NCI-H345 treated with DMSO at 0.1 percent for 48 hours (cell line): ENCODE data around the gene COL17A1.

Source experiments
- DNase-seq: peaks from one replicate; lab custom pipeline; 2025; ENCODE audit not compliant: unreplicated experiment; lab: John Stamatoyannopoulos, UW

The COL17A1 gene

GRCh38 chr10:104098358-104098925 lies 12.8 kb upstream of the COL17A1 start:
- no peak for DNase-seq

- DNase-seq: no peak
Observed at GRCh38 chr10:104096692-104097091, 11.0 kb upstream of the COL17A1 start.

- DNase-seq: no peak
Observed at GRCh38 chr10:104092749-104093148, 7.1 kb upstream of the COL17A1 start.

DNA sequence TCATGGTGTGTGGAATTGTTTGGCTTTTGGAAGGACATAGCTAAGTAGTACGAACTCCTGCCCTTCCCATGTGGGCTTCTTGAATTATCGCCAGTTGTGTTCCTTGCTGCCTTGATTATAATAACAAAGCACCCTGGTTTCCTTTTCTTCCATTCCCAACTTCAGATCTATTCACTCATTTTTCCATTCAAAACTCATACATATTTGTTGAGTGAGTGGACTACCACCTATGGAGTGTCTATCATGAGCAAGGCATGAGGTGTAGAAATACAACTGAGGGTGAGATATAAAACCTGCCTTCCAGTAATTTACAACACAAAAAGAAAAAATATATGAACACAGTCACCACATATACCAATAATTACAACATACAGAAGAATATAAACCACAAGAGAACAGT lies 4.9 kb upstream of the COL17A1 start:
- no peak for DNase-seq

DNA sequence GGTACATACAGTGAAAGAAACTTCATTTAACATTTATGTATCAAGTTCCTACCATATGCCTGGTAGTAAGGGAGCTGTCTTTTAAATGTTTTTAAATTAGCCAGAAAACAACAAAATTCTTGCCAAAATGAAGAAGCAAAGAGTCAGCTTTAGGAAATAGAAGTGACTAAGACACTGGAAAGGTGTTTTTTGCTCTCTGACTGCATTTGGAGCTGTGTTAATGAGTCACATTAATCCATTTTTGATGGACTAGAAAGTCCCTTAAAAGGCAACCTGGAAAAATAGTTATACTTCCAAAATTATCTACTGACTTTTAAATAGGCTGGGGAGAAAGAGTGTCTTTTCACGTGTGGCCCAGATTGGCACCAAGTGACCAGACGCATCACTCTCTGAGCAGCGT lies 3.9 kb upstream of the COL17A1 start:
- DNase-seq: no peak

- no peak for DNase-seq
Observed at GRCh38 chr10:104088239-104088638, 2.6 kb upstream of the COL17A1 start.

DNA sequence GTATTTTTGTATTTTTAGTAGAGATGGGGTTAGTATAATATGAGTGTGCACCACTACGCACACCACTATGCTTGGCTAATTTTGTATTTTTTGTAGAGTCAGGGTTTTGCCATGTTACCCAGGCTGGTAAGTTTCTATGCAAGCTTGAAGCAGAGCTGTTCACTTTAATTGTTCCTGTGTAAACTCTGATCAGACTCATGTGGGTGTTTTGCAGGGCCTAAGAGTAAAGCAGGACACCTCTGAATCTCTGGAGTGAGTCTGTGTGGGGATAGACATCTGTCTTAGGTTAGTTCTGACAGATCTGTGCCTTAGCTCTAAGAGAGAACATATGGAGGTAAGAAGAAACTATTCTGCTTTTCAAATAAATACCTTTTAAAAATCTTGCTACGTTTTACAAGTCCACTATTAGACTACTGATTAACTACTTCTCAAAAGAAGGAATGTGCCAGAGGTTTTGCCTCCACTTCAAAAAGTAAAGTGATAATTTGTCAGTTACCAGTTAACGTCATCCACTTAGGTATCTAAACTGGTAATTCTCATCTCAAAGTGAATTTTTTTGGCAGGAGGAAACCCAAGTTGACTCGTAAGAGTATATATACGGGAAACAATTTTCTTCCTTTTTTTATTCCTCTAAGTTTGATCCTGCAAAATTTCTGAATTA lies 1.1 kb downstream of the COL17A1 start:
- DNase-seq: no peak

DNA sequence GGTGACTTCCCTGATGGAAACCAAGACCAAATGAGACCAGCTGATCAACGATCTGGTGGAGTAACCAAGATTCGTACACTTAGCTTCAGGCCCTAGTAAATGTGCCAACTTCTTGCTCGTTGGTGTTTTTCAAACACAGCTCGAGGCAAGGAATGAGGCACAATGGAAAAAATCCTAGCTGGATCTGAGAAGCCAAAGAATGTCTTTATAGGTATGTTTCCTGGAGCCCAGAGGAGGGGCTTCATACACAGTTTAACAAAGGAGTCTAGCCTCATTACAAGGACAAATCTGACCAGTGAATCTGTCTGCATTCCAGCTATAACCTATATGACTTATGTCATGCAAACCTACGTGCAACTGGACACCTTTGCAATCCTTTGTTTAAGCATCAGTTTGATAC lies 3.7 kb downstream of the COL17A1 start:
- DNase-seq: no peak

DNA sequence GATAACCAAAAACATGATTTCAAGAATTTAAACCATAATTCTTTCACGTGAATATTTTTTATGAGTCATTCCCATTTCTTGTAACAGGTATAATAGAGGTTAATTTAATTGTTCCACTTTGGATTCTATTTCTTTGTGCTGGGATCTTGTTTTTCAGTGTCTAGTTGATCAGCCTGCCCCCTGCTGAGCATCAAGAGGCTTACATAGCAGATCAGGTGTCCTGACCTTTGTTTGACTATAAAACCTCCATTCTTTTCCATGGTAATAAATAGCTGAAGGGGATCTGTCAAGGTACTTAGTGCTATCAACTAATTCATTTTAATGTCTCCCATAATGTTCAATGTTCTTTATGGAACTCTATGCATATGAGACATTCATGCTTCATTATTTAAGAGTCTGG lies 4.9 kb downstream of the COL17A1 start:
- peak; percentile 6 for DNase-seq

- DNase-seq: no peak
Observed at GRCh38 chr10:104077663-104078151, 8.0 kb downstream of the COL17A1 start.

- DNase-seq: peak; percentile 29
Observed at GRCh38 chr10:104077247-104077646, 8.4 kb downstream of the COL17A1 start.

DNA sequence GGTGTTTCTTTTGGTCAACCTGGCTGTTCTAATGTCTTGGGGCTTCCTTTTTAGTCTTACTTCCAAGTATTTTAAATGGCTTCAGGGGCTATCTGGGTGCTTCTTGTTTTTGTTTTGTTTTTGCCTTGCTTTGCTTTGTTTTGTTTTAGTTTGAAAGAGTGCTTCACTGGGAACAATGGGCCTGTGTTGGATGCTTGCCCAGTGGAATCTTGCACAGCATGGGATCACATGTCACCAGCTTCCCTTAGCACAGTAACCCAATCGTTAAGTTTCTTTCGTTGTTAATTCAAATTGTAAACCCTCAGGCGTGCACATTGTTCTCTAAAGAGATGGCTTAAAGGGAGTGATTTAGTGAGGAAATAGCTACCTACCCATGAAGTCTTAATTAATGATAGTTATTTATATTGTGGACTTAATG lies 8.9 kb downstream of the COL17A1 start:
- DNase-seq: peak; percentile 83

DNA sequence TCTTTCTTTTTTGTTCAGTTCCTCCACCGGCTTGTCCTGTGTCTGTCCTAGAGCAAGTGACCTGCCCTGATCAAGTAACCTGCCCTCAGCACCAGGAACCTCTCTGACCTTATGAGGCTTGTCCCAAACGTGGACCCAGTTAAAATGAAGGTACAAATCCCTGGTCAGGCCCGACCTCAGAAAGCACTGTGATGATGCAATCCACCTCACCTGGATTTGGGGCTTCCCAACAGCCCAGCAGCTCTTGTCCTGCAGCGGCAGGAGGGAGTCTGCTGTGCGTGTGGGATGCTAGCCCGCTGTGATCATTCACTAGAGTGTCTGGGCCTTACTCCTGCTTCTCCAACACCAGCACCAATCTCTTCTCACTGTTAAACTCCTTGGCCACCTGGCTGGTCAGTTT lies 11.2 kb downstream of the COL17A1 start:
- DNase-seq: no peak

DNA sequence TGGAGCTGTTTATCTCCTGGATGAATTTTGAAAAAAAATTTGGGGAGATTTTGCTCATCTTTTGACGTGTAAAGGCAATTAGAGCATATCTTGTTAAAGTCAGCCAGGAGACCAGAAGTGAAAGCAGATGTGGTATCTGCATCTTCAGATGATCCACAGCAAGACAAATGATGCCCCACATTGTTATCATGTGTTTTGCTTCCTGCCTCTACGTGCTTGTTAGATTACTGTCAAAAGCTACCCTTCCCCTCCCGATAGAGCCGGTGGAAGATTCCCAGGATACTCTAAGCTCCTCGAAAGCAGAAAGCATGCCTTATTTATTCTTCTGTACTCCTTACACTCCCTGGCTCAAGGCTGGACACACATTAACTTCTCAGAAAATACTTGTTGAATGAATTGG lies 12.9 kb downstream of the COL17A1 start:
- DNase-seq: no peak

DNA sequence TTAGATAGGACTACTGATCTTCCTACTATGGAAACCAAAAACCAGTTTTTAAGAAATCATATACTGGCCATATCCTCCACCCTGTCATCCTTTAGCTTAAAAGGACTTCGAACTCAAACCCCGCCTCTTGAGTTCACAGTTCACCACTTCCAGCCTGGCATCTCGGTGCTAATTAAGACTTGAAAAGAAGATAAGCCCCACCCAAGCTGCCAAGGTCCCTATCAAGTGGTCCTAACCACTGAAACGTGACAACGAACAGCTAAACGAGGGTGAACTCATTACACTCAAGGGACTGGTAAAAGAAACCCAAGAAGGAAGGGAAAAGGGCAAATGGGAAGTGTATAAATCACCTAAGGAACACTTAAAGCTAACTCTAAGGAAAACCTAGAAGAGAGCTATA lies 16.1 kb downstream of the COL17A1 start:
- no peak for DNase-seq

DNA sequence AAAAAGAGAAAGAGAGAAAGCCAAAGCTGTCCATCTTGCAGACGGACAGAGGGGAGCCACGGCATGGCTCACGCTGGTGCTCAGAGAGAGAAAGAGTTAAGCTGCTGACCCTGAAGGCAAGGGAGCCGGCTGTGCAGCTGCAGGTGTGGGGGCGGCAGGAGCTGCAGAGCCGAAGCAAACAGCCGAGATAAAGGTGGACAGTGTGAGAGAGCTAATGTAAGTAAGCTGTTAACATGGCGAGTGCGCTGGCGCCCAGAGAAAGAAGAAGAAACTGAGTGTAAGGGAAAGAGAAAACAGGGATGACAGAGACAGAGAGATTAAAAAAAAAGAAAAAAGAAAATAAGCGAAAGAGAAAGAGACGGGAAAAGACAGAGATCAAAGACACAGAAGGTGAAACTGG lies 18.2 kb downstream of the COL17A1 start:
- DNase-seq: no peak

DNA sequence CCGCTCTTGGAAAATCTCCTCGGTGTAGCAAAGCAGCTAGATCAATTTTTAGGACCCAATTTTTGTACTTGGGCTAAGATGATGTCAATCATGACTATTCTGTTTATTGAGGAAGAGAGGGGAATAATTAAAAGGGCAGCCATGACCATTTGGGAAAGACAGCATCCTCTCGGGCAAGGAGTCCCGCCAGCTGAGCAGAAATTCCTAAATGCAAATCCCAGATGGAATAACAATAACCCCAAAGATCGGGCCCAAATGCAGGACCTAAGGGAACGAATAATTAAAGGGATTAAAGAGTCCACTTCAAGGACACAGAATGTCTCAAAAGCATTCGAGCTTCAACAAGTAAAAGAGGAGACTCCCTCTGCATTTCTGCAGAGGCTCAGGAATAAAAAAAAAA lies 18.7 kb downstream of the COL17A1 start:
- no peak for DNase-seq

- no peak for DNase-seq
Observed at GRCh38 chr10:104065748-104066147, 19.9 kb downstream of the COL17A1 start.

DNA sequence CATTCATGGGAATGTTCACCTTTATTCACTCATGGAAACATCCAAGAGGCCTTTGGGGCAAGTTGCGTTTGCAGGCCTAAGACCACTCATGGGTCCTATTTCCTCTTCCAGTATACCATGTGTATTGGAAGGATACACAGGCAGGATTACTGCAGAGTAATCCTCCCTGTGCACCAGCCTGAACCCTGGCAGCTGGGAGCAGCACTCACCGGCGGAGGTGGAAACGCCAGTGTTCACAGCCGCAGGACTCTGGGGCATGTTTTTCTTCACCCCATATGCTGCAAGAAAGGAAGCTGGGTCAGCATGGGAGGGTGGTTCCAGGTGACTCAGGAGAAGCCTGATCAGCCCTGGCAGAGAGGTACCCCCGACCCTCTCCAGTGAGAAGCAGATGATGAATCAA lies 24.5 kb downstream of the COL17A1 start:
- no peak for DNase-seq

GRCh38 chr10:104059364-104059763 lies 26.3 kb downstream of the COL17A1 start:
- no peak for DNase-seq

GRCh38 chr10:104057717-104058116 lies 28.0 kb downstream of the COL17A1 start:
- no peak for DNase-seq

- DNase-seq: no peak
Observed at GRCh38 chr10:104056619-104057273, 28.9 kb downstream of the COL17A1 start.
